Liver (tissue), 9 donors: ENCODE data around the gene WNT10A. TPM values are rescaled to one million over a fixed set of nuclear protein-coding genes. Genes with fewer than 3 reads are reported as not detected.

ENCODE experiments used
- DNase-seq: peaks from one replicate; pipeline ENCODE4 v3.0.0-alpha.2; 2017; ENCODE audit warnings: low spot score
- H3K27ac ChIP-seq, 2 donors: one replicate each; pipeline ENCODE4 v1.7.0; 2013; ENCODE audit warnings: inconsistent platforms in 2 of 2, low read length in 2 of 2, control low read depth in 1 of 2, low read depth in 1 of 2, mild to moderate bottlenecking in 1 of 2
- H3K27me3 ChIP-seq, 4 donors: one replicate each; pipeline versions ENCODE4 v1.6.1 to v1.7.0; 2013; ENCODE audit warnings: low read length in 3 of 4, inconsistent platforms in 1 of 4, mild to moderate bottlenecking in 1 of 4, moderate library complexity in 1 of 4; ENCODE audit not compliant: control insufficient read depth in 4 of 4, insufficient read depth in 4 of 4
- H3K36me3 ChIP-seq, 4 donors: one replicate each; pipeline versions ENCODE4 v1.6.1 to v1.7.0; 2013; ENCODE audit warnings: low read length in 3 of 4, mild to moderate bottlenecking in 3 of 4, low read depth in 1 of 4, moderate library complexity in 1 of 4; ENCODE audit not compliant: control insufficient read depth in 4 of 4, insufficient read depth in 3 of 4
- H3K4me1 ChIP-seq, 4 donors: one replicate each; pipeline versions ENCODE4 v1.6.1 to v1.7.0; 2013; ENCODE audit warnings: low read length in 3 of 4, mild to moderate bottlenecking in 3 of 4, moderate library complexity in 1 of 4; ENCODE audit not compliant: control insufficient read depth in 4 of 4, insufficient read depth in 4 of 4
- H3K4me3 ChIP-seq, 3 donors: one replicate each; pipeline versions ENCODE4 v1.6.1 to v1.7.0; 2013; ENCODE audit warnings: low read length in 3 of 3, control low read depth in 1 of 3, low read depth in 1 of 3, mild to moderate bottlenecking in 1 of 3
- H3K9ac ChIP-seq, 2 donors: one replicate each; pipeline ENCODE4 v1.7.0; 2013; ENCODE audit warnings: low read length in 2 of 2, mild to moderate bottlenecking in 2 of 2, moderate library complexity in 2 of 2, control low read depth in 1 of 2, low read depth in 1 of 2
- H3K9me3 ChIP-seq, 4 donors: one replicate each; pipeline versions ENCODE4 v1.6.1 to v1.7.0; 2013; ENCODE audit warnings: low read length in 3 of 4; ENCODE audit not compliant: control insufficient read depth in 4 of 4
- ATF3 ChIP-seq: IDR thresholded peaks from 2 replicates; pipeline ENCODE4 v1.6.1; 2016; ENCODE audit warnings: antibody characterized with exemption
- EGR1 ChIP-seq, 2 donors: IDR thresholded peaks; 2 replicates each; pipeline ENCODE4 v1.6.1; 2016 to 2018; ENCODE audit warnings: antibody characterized with exemption in 2 of 2, low read depth in 2 of 2
- FOXA1 ChIP-seq: IDR thresholded peaks from 2 replicates; pipeline ENCODE4 v1.6.1; 2016; ENCODE audit warnings: antibody characterized with exemption
- GABPA ChIP-seq, 2 donors: IDR thresholded peaks in 1 of 2; conservative IDR thresholded peaks in 1 of 2; 2 replicates each; pipeline ENCODE4 v1.6.1; 2016; ENCODE audit warnings: antibody characterized with exemption in 2 of 2, mild to moderate bottlenecking in 1 of 2, moderate library complexity in 1 of 2
- MAX ChIP-seq: IDR thresholded peaks from 2 replicates; pipeline ENCODE4 v1.6.1; 2016; ENCODE audit warnings: antibody characterized with exemption
- NR2F2 ChIP-seq: IDR thresholded peaks from 2 replicates; pipeline ENCODE4 v1.6.1; 2016; ENCODE audit warnings: antibody characterized with exemption
- RAD21 ChIP-seq, 2 donors: IDR thresholded peaks; 2 replicates each; pipeline ENCODE4 v1.6.1; 2016; ENCODE audit warnings: antibody characterized with exemption in 2 of 2, mild to moderate bottlenecking in 2 of 2
- REST ChIP-seq: IDR thresholded peaks from 2 replicates; pipeline ENCODE4 v1.6.1; 2016; ENCODE audit warnings: antibody characterized with exemption, mild to moderate bottlenecking
- RXRA ChIP-seq, 2 donors: IDR thresholded peaks; 2 replicates each; pipeline ENCODE4 v1.6.1; 2017 to 2018; ENCODE audit warnings: antibody characterized with exemption in 2 of 2, mild to moderate bottlenecking in 1 of 2
- SP1 ChIP-seq: IDR thresholded peaks from 2 replicates; pipeline ENCODE4 v1.6.1; 2018; ENCODE audit warnings: antibody characterized with exemption, mild to moderate bottlenecking
- TAF1 ChIP-seq: conservative IDR thresholded peaks from 2 replicates; pipeline ENCODE4 v1.6.1; 2016; ENCODE audit warnings: antibody characterized with exemption, mild to moderate bottlenecking
- YY1 ChIP-seq: IDR thresholded peaks from 2 replicates; pipeline ENCODE4 v1.6.1; 2016; ENCODE audit warnings: antibody characterized with exemption, mild to moderate bottlenecking
- WGBS: extraction: QIAGEN DNeasy Blood & Tissue Kit; methylation state at CpG from one replicate; pipeline ENCODE4 v1.1.7; 2013; 5-methylcytosine and 5-hydroxymethylcytosine counted together
- polyA plus RNA-seq, 2 donors: library from polyadenylated mRNA; stranded (reverse) in 1 of 2; unstranded in 1 of 2; fragments of 200-250 nt in 1 of 2; fragments of >200 nt in 1 of 2; fragmentation: Nextera tagmentation in 1 of 2; extraction: Ambion mirVana in 1 of 2; gene quantifications; one replicate each; pipeline versions ENCODE4 v1.2.1 to v1.2.3, GENCODE V29; 2013 to 2015
- total RNA-seq, 2 donors: library from RNA; depleted of rRNA; stranded (reverse); fragments of >200 nt; gene quantifications; one replicate each; pipeline ENCODE4 v1.2.3, GENCODE V29; 2014
- TF ChIP-seq, protein P1 (sequence below): IDR thresholded peaks from 2 replicates; pipeline ENCODE4 v1.6.1; 2016; ENCODE audit warnings: antibody characterized with exemption
- TF ChIP-seq, protein P2 (sequence below): fragments of 150-350 bp; IDR thresholded peaks from 2 replicates; pipeline ENCODE4 v1.5.1; 2017; ENCODE audit warnings: improper control_type of control experiment, low read depth, low read length; ENCODE audit not compliant: missing input control
- donor health status: healthy.
- donor health status: healthy.
- donor health status: healthy.
- donor health status: healthy.
- donor health status: healthy.

The WNT10A gene
- total and polyA plus RNA-seq, 4 donors, result 0.01 to 0.08 (median 0.05) TPM; not detected in 1

DNA sequence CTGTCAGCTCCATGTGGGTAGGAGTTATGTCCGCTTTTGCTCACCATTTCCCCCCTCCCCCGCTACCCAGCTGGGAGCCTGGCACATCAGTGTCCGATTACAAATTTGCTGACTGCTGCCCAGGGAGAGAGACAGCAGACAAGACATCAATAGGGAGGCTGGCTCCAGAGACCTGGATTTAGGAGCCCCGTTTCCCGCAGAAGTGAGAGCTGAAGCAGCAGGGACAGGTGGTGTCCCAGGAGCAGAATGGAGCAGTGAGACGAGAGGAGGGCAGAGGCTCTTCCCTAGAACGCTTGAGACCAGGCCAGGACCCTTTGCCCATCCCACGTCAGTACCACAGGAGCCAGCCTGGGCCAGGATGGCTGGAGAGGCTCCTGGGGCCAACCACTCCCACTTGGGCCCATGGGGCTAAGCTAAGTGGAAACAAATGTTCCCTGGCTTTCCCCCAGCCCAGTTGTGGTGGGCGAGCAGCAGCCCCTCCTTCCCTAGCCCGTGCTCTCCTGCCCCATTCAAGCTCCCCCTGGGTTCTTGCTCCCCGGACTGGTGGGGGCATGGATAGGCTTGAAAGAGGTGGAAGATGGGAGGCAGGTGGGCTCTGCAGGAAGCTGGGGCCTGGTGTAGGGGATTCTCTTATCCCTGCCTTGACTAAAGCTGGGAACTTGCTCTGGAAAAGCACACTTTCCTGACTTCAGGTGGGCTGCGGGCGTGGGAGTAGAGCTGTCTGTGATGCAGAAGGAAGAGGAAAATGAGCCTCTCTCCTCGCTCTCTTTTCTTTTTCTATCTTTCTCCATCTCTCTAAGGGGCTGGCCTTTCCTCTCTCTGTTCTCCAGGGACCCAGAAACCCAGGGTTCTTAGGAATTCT lies 25.1 kb upstream of the WNT10A start:
- Histone ChIP-seq H3K4me1 (peaks cover 0 to 15% (median 6%) of the 10 kb centered on the region in 4 donors), H3K9me3 (no peaks in the 10 kb centered on the region), H3K27ac (no peak overlapping the region), H3K9ac (no peak overlapping the region), H3K27me3 (peaks cover 2 to 21% (median 8%) of the 10 kb centered on the region in 4 donors), H3K4me3 (no peak overlapping the region), H3K36me3 (no peaks in the 10 kb centered on the region)
- no peak for DNase-seq
- WGBS, result 41% methylated on average over 14 of the region's 14 CpGs
- TF ChIP-seq SP1, result no peak
- TF ChIP-seq, protein P1, sequence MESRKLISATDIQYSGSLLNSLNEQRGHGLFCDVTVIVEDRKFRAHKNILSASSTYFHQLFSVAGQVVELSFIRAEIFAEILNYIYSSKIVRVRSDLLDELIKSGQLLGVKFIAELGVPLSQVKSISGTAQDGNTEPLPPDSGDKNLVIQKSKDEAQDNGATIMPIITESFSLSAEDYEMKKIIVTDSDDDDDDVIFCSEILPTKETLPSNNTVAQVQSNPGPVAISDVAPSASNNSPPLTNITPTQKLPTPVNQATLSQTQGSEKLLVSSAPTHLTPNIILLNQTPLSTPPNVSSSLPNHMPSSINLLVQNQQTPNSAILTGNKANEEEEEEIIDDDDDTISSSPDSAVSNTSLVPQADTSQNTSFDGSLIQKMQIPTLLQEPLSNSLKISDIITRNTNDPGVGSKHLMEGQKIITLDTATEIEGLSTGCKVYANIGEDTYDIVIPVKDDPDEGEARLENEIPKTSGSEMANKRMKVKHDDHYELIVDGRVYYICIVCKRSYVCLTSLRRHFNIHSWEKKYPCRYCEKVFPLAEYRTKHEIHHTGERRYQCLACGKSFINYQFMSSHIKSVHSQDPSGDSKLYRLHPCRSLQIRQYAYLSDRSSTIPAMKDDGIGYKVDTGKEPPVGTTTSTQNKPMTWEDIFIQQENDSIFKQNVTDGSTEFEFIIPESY, result no peak
- TF ChIP-seq, protein P2, sequence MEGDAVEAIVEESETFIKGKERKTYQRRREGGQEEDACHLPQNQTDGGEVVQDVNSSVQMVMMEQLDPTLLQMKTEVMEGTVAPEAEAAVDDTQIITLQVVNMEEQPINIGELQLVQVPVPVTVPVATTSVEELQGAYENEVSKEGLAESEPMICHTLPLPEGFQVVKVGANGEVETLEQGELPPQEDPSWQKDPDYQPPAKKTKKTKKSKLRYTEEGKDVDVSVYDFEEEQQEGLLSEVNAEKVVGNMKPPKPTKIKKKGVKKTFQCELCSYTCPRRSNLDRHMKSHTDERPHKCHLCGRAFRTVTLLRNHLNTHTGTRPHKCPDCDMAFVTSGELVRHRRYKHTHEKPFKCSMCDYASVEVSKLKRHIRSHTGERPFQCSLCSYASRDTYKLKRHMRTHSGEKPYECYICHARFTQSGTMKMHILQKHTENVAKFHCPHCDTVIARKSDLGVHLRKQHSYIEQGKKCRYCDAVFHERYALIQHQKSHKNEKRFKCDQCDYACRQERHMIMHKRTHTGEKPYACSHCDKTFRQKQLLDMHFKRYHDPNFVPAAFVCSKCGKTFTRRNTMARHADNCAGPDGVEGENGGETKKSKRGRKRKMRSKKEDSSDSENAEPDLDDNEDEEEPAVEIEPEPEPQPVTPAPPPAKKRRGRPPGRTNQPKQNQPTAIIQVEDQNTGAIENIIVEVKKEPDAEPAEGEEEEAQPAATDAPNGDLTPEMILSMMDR, result no peak
- no peak for TF ChIP-seq RAD21 (IDR thresholded peaks at IDR 0.05)
- TF ChIP-seq REST, result no peak
- no peak for TF ChIP-seq FOXA1
- TF ChIP-seq RXRA (IDR thresholded peaks at IDR 0.05), result no peak
- no peak for TF ChIP-seq TAF1
- no peak for TF ChIP-seq EGR1 (IDR thresholded peaks at IDR 0.05; ENCODE audit: low read depth in 2 of 2)
- TF ChIP-seq MAX, result no peak
- TF ChIP-seq NR2F2, result no peak
- TF ChIP-seq GABPA (IDR thresholded peaks at IDR 0.05 in 1 of 2, conservative IDR thresholded peaks at IDR 0.05 in 1 of 2), result no peak
- no peak for TF ChIP-seq YY1
- TF ChIP-seq ATF3, result no peak
